VCaP (cell line): ENCODE results near the gene STX5.

ENCODE experiments used
- H3K27ac ChIP-seq: fragments of 450-650 bp; 2 replicates; pipeline ENCODE4 v1.5.1; 2017
- CTCF ChIP-seq: fragments of 450-650 bp; conservative IDR thresholded peaks from 2 replicates; pipeline ENCODE4 v1.5.1; 2017; ENCODE audit warnings: mild to moderate bottlenecking, moderate library complexity

STX5 gene

DNA sequence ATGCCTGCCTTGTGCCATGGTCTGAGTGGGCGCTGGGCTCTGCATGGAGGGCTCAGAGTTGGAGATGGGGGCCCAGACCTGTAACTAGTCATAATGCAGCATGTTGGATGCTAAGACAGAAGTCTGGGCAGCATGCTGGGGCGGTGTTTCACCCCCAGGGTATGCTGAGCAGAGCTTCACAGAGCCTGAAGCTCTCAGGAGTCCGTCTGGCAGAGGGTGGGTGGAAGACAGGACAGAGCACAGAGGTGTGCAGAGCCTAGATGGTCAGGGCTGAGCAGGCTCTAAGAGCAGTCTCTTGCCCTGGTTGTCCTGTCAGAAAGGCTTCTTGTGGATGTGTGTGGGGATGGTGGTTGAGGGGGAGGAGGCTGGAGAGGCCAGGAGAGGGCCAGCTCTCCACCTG lies 53.4 kb downstream of the STX5 start:
- H3K27ac ChIP-seq, result no peak overlapping the region
- no peak for TF ChIP-seq CTCF

DNA sequence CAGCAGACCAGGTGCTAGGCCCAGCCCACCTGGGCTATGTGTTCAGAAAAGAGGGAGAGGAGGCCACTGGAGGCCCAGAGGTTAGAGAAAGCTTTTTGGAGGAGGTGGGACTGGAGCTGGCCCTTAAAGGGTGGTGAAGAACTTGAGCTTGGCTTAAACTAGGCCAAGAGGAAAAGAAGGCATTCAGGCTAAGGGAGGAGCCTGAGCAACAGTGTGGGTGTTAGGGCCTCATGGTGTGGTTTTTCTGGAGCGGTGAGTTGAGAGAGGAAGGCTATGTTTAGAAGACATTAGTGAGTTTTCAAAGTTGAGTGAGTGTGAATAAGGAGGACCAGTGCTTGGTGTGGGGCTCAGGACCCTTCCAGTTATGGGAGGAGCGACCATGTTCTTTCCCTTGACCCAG lies 54.5 kb downstream of the STX5 start:
- no peak overlapping the region for H3K27ac ChIP-seq
- no peak for TF ChIP-seq CTCF

DNA sequence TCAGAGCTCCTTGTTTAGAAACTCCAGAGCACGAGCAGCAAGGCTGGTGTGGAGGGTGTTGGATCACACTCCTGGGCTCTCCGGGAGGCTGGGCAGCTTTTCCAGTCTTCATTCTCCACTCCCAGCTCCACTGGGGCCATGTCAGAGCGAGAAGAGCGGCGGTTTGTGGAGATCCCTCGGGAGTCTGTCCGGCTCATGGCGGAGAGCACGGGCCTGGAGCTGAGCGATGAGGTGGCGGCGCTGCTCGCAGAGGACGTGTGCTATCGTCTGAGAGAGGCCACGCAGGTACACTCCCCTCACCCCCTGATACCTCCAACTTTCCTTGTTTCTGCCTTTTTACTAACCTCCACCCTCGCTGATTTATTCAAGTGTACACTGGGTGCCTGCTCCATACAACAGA lies 56.2 kb downstream of the STX5 start:
- TF ChIP-seq CTCF, result no peak
- H3K27ac ChIP-seq, result no peak overlapping the region

- no peak for TF ChIP-seq CTCF
- no peak overlapping the region for H3K27ac ChIP-seq
These were observed 57.4 kb downstream of the STX5 start for GRCh38 chr11:62774407-62774806.

DNA sequence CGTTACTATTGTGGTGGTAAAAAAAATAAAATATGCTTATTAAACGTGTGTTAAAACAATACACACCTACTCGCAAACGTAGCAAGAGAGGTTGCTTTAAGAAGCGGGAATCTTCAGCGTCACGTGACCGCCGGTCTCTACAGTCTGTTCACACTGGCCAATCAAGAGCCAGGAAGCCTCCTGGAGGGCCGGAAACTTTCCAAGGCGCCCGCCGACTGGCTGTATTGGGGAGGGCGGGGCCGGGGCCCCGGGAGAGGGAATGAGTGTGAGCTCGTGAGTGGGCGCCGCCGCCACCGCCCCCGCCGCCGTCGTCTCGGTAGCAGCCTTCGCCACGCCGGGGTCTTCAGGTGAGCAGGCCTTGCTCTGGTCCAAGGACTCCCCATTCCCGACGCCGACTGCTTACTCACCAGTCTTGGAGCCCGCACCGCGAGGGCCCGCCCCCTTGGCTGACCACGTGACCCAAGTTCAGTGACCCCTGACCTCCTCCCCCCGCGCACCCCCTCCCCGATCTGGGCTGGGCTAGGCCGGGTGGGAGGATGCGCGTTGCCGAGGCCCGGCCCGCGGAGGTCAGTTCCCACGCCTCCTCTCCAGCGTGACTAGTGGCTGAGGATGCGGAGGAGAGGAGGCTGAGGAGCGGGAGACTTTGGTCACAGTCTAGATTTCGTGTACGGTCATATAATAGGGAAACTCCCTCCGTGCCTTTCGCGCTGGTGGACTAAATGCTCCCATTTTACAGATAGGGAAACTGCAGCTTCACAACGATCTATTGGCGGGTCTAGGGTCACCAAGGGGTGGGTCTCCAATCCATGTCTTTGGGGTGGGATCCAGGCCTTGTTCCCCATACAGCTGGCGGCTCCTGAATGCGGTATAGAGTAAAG lies 60.5 kb downstream of the STX5 start, which contains the start of gene TAF6L:
Gene TAF6L (plus strand): TSS at position 253 of the 878 bp plus-strand sequence. CDS start 4,388 bp downstream, outside the sequence.
- TF ChIP-seq CTCF, result no peak
- peak within 1 kb of the TSS; percentile 84 for H3K27ac ChIP-seq

DNA sequence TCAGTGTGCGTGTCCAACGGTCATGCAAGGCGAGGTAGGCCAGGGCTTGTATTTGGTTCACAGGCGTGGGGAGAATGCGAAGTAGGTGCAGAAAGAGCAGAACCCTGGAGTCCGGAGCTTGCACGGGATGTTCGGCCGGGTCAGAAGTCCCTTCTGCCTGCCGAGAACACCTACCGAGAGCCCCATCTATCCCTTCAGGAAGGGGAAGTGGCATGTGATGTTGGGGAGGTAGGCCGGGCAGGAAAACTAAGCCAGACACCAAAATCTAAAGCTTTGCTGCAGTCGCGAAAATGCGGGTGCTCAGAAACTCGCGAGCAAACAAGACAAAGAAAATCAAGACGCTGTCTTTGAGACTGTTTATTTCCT lies 61.1 kb downstream of the STX5 start:
- H3K27ac ChIP-seq, result peak overlapping the region; percentile 84
- no peak for TF ChIP-seq CTCF

DNA sequence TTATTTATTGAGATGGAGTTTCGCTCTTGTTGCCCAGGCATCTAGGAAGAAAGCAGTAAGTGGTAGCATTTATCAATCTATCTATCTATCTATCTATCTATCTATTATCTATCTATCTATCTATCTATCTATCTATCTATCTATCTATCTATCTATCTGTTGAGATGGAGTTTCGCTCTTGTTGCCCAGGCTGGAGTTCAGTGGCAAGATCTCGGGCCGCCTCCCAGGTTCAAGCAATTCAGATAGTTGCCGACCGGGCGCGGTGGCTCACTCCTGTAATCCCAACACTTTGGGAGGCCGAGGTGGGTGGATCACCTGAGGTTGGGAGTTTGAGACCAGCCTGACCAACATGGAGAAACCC lies 71.0 kb downstream of the STX5 start:
- H3K27ac ChIP-seq, result peak overlapping the region; percentile 82
